DND-41 (cell line): Measurements from ENCODE around the gene SRRM5.

Experiments used
- ATAC-seq: fragments of 200-7000 bp; cut with Tn5 transposase; 3 replicates; pipeline ENCODE4 v1.9.1; 2021; ENCODE audit warnings: low read depth; ENCODE audit not compliant: insufficient read depth
- DNase-seq: peaks from one replicate; pipeline ENCODE4 v3.0.0-alpha.2; 2020
- H2AFZ ChIP-seq: 2 replicates; pipeline ENCODE4 v1.6.0; 2012; ENCODE audit warnings: low read depth, low read length
- H3K27ac ChIP-seq: 2 replicates; pipeline ENCODE4 v1.5.1; 2012; ENCODE audit warnings: low read length, inconsistent platforms
- H3K27me3 ChIP-seq: fragments of 200-600 bp; sonication (generic); 2 replicates; pipeline ENCODE4 v1.6.0; 2012; ENCODE audit warnings: low read length, mild to moderate bottlenecking, inconsistent platforms; ENCODE audit not compliant: insufficient read depth, poor library complexity
- H3K36me3 ChIP-seq: 2 replicates; pipeline ENCODE4 v1.5.1; 2012; ENCODE audit warnings: low read length, inconsistent platforms; ENCODE audit not compliant: insufficient read depth
- H3K4me1 ChIP-seq: 2 replicates; pipeline ENCODE4 v1.5.1; 2012; ENCODE audit warnings: mild to moderate bottlenecking, low read length; ENCODE audit not compliant: insufficient read depth
- H3K4me2 ChIP-seq: 2 replicates; pipeline ENCODE4 v1.6.0; 2012; ENCODE audit warnings: mild to moderate bottlenecking, moderate library complexity, low read length, inconsistent platforms; ENCODE audit not compliant: insufficient read depth
- H3K4me3 ChIP-seq, 2 experiments: fragments of 200-600 bp in 1 of 2; shearing (Covaris generic) in 1 of 2; 2 replicates each; pipeline ENCODE4 v1.5.1; 2012 to 2016; ENCODE audit warnings: inconsistent platforms in 2 of 2, low read length in 2 of 2, mild to moderate bottlenecking in 2 of 2, low read depth in 1 of 2, moderate library complexity in 1 of 2
- H3K79me2 ChIP-seq: 2 replicates; pipeline ENCODE4 v1.6.0; 2012; ENCODE audit warnings: low read length, inconsistent platforms; ENCODE audit not compliant: insufficient read depth
- H3K9ac ChIP-seq: 2 replicates; pipeline ENCODE4 v1.6.0; 2012; ENCODE audit warnings: low read depth, mild to moderate bottlenecking, inconsistent platforms, low read length, moderate library complexity
- H3K9me3 ChIP-seq: 2 replicates; pipeline ENCODE4 v1.5.1; 2012; ENCODE audit warnings: low read length, moderate library complexity, mild to moderate bottlenecking, inconsistent platforms; ENCODE audit not compliant: insufficient read depth, severe bottlenecking
- H4K20me1 ChIP-seq: 2 replicates; pipeline ENCODE4 v1.6.0; 2012; ENCODE audit warnings: low read length; ENCODE audit not compliant: insufficient read depth
- CTCF ChIP-seq: IDR thresholded peaks from 2 replicates; pipeline ENCODE4 v1.5.1; 2012; ENCODE audit warnings: borderline replicate concordance, low read length, moderate library complexity, mild to moderate bottlenecking; ENCODE audit not compliant: poor library complexity, severe bottlenecking; ENCODE audit errors: extremely low read depth
- EZH2 ChIP-seq: IDR thresholded peaks from 3 replicates; pipeline ENCODE4 v1.6.1; 2012; ENCODE audit warnings: borderline replicate concordance, low read depth, mild to moderate bottlenecking, moderate library complexity, low read length, inconsistent platforms; ENCODE audit not compliant: severe bottlenecking

The SRRM5 gene

GRCh38 chr19:43591904-43592772, 19.8 kb upstream of the SRRM5 start:
- peaks cover 33% of the 10 kb centered on the region for H3K36me3 ChIP-seq
- H3K4me3 ChIP-seq = no peak overlapping the region
- H4K20me1 ChIP-seq = peaks cover 20% of the 10 kb centered on the region; the same call in 1 of the 2 replicates
- no peak overlapping the region for H3K27ac ChIP-seq
- DNase-seq (no peak), ATAC-seq (no peak)
- H3K79me2 ChIP-seq = peaks cover 33% of the 10 kb centered on the region
- H3K4me2 ChIP-seq = no peak overlapping the region
- H3K27me3 ChIP-seq = no peaks in the 10 kb centered on the region
- no peak overlapping the region for H3K9ac ChIP-seq
- TF ChIP-seq CTCF (no peak), EZH2 (no peak)
- peaks cover 24% of the 10 kb centered on the region for H3K4me1 ChIP-seq
- no peaks in the 10 kb centered on the region for H3K9me3 ChIP-seq
- no peak overlapping the region for H2AFZ ChIP-seq

- H3K27ac ChIP-seq = no peak overlapping the region
These were observed 19.0 kb upstream of the SRRM5 start for GRCh38 chr19:43592800-43593350.

GRCh38 chr19:43594081-43594697, 17.7 kb upstream of the SRRM5 start:
- ATAC-seq (no peak), DNase-seq (no peak)
- Histone ChIP-seq H3K27ac (no peak overlapping the region), H2AFZ (no peak overlapping the region), H3K4me2 (peak overlapping the region; percentile 97), H3K9me3 (no peaks in the 10 kb centered on the region), H3K27me3 (no peaks in the 10 kb centered on the region), H3K4me3 (peak overlapping the region in 1 of 2 experiments; percentile 91; a peak in 2 of 4 replicates), H3K4me1 (peaks cover 44% of the 10 kb centered on the region), H4K20me1 (peaks cover 23% of the 10 kb centered on the region; the same call in 1 of the 2 replicates), H3K79me2 (peaks cover 53% of the 10 kb centered on the region), H3K9ac (peak overlapping the region; percentile 63), H3K36me3 (peaks cover 38% of the 10 kb centered on the region)
- TF ChIP-seq EZH2 (no peak), CTCF (no peak)

More at GRCh38 chr19:43592800-43593350, 19.0 kb upstream of the SRRM5 start:
- Histone ChIP-seq H3K4me3 (no peak overlapping the region), H2AFZ (no peak overlapping the region), H3K79me2 (peaks cover 40% of the 10 kb centered on the region), H3K4me1 (peaks cover 31% of the 10 kb centered on the region), H3K9ac (no peak overlapping the region), H3K36me3 (peaks cover 33% of the 10 kb centered on the region), H4K20me1 (peaks cover 20% of the 10 kb centered on the region; the same call in 1 of the 2 replicates), H3K27me3 (no peaks in the 10 kb centered on the region), H3K9me3 (no peaks in the 10 kb centered on the region), H3K4me2 (no peak overlapping the region)
- TF ChIP-seq EZH2 (no peak), CTCF (no peak)
- DNase-seq (no peak), ATAC-seq (no peak)
